Vagina (tissue), 2 donors: Measurements from ENCODE around the gene GPR171.

Experiments used
- POLR2A ChIP-seq, 2 donors: fragments of 450-650 bp; IDR thresholded peaks; one replicate each; pipeline ENCODE4 v1.6.1; 2017; ENCODE audit warnings: antibody characterized with exemption in 2 of 2, mild to moderate bottlenecking in 2 of 2, moderate library complexity in 2 of 2
- POLR2AphosphoS5 ChIP-seq, 2 donors: sonication (generic); formaldehyde crosslinking; IDR thresholded peaks; one replicate each; pipeline ENCODE4 v1.9.0; 2017; ENCODE audit warnings: antibody characterized with exemption in 2 of 2, mild to moderate bottlenecking in 2 of 2, low read depth in 1 of 2; ENCODE audit not compliant: insufficient read depth in 1 of 2
- TF ChIP-seq, protein P1 (sequence below), 3 experiments: fragments of 450-650 bp in 2 of 3; fragments of 200-600 bp in 1 of 3; sonication (generic) in 1 of 3; IDR thresholded peaks; one replicate each; pipeline ENCODE4 v1.5.1; 2017 to 2019; ENCODE audit warnings: antibody characterized with exemption in 3 of 3, mild to moderate bottlenecking in 2 of 3, moderate library complexity in 2 of 3

DNA sequence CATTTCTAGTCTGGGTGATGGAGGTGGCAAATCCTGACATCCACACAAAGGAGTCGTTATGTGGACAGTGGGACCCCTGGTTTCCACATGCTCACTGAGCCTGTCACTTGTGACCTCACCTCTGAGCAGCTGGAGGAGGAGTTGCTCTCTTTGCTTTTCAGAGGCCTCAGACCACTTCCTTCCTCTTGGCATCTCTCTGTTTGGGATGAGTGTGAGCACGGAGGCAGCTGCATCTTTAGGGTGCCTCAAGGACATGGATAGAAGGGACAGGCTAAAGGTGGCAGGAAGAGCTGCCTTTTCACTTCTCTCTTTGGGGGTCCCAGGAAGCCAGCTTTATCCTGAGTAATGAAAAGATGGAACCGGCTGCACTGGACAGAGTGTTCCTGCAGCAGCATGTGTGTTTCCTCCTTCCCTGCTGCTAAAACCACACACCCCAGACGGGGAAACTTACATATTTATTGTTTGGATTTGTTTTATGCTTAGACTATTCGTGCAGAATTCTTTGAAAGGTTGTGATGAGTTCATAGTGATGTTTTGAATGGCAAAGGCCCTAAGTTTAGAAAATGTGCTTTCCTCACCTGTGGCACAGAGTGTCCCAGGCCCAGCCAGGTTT is 31.8 kb downstream of the GPR171 start:
- TF ChIP-seq POLR2AphosphoS5 (IDR thresholded peaks at IDR 0.05; ENCODE audit: insufficient read depth in 1 of 2, low read depth in 1 of 2) (no peak), POLR2A (IDR thresholded peaks at IDR 0.05) (no peak)
- TF ChIP-seq, protein P1, sequence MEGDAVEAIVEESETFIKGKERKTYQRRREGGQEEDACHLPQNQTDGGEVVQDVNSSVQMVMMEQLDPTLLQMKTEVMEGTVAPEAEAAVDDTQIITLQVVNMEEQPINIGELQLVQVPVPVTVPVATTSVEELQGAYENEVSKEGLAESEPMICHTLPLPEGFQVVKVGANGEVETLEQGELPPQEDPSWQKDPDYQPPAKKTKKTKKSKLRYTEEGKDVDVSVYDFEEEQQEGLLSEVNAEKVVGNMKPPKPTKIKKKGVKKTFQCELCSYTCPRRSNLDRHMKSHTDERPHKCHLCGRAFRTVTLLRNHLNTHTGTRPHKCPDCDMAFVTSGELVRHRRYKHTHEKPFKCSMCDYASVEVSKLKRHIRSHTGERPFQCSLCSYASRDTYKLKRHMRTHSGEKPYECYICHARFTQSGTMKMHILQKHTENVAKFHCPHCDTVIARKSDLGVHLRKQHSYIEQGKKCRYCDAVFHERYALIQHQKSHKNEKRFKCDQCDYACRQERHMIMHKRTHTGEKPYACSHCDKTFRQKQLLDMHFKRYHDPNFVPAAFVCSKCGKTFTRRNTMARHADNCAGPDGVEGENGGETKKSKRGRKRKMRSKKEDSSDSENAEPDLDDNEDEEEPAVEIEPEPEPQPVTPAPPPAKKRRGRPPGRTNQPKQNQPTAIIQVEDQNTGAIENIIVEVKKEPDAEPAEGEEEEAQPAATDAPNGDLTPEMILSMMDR (IDR thresholded peaks at IDR 0.05), result no peak
